ENCODE results near the gene HDAC4. TPM values are rescaled to one million over a fixed set of nuclear protein-coding genes. Genes with fewer than 3 reads are reported as not detected.

HDAC4 gene
- total RNA-seq, 1 donor: 28.3 TPM

DNA sequence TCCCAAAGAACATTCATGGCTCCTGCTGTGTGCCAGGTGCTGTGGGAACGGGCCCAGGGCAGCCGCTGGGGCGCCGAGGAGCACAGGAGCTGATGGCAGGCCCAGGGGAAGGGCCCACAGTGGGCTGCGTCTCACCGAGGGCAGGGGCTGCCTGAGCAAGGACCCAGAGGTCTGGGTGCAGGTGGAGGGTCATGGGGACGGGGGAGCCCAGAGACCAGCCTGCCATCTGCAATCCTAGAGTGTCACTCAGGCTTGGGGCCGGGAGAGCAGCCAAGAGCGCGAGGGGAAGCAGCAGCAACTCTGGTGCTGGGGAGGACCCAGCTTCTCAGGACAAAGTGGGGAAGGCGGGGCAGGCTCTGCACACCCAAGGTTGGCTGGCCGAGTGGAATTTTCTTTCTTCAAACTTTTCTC, 207.4 kb downstream of the HDAC4 start:
- TF ChIP-seq, protein P1, sequence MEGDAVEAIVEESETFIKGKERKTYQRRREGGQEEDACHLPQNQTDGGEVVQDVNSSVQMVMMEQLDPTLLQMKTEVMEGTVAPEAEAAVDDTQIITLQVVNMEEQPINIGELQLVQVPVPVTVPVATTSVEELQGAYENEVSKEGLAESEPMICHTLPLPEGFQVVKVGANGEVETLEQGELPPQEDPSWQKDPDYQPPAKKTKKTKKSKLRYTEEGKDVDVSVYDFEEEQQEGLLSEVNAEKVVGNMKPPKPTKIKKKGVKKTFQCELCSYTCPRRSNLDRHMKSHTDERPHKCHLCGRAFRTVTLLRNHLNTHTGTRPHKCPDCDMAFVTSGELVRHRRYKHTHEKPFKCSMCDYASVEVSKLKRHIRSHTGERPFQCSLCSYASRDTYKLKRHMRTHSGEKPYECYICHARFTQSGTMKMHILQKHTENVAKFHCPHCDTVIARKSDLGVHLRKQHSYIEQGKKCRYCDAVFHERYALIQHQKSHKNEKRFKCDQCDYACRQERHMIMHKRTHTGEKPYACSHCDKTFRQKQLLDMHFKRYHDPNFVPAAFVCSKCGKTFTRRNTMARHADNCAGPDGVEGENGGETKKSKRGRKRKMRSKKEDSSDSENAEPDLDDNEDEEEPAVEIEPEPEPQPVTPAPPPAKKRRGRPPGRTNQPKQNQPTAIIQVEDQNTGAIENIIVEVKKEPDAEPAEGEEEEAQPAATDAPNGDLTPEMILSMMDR (IDR thresholded peaks at IDR 0.05; ENCODE audit: insufficient read depth, low read length): no peak
- no peak for DNase-seq (ENCODE audit: low read depth)
- H3K4me3 ChIP-seq (ENCODE audit: low read depth, low read length): no peak overlapping the region

DNA sequence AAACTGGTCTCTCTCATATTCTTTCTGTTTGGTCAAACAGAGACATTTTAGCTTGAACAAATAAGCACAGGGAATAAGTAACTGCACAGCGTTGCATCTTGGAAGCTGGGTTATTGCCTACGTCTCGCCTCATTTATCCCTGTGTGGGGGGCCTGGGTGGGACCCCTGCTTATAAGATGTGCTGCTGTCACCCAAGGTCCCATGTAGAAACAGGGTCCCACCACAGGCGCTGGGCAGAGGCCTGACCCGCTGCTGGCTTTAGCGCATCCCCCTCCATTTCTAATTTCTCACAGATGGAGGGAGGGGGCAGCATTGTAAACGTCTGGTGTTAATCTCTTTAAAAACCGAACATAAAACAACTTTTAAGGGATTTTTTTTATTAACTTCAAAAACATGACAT, 207.8 kb downstream of the HDAC4 start:
- no peak for DNase-seq (ENCODE audit: low read depth)
- no peak overlapping the region for H3K4me3 ChIP-seq (ENCODE audit: low read depth, low read length)
- TF ChIP-seq, protein P1 (IDR thresholded peaks at IDR 0.05; ENCODE audit: insufficient read depth, low read length): no peak

DNA sequence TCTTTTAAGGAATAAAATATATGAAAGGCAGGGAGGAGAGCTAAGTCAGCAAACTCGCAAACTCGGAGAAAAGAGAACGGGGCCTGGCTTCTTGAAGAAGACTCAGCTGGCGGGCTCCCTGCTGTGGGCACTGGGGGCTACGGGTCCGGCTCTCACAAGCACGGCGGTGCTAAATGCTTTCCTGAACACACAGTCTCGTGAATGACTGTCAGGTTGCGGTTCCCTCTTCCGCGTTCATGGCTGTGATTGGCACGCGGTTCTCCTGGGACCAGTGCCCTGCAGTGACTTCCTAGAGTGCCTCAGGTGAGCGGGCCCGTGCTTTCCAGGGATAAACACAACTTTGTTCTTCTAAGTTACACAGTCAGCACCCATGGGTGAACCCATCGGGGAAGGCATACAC, 208.4 kb downstream of the HDAC4 start:
- no peak for DNase-seq (ENCODE audit: low read depth)
- TF ChIP-seq, protein P1 (IDR thresholded peaks at IDR 0.05; ENCODE audit: insufficient read depth, low read length): no peak
- H3K4me3 ChIP-seq (ENCODE audit: low read depth, low read length): no peak overlapping the region

DNA sequence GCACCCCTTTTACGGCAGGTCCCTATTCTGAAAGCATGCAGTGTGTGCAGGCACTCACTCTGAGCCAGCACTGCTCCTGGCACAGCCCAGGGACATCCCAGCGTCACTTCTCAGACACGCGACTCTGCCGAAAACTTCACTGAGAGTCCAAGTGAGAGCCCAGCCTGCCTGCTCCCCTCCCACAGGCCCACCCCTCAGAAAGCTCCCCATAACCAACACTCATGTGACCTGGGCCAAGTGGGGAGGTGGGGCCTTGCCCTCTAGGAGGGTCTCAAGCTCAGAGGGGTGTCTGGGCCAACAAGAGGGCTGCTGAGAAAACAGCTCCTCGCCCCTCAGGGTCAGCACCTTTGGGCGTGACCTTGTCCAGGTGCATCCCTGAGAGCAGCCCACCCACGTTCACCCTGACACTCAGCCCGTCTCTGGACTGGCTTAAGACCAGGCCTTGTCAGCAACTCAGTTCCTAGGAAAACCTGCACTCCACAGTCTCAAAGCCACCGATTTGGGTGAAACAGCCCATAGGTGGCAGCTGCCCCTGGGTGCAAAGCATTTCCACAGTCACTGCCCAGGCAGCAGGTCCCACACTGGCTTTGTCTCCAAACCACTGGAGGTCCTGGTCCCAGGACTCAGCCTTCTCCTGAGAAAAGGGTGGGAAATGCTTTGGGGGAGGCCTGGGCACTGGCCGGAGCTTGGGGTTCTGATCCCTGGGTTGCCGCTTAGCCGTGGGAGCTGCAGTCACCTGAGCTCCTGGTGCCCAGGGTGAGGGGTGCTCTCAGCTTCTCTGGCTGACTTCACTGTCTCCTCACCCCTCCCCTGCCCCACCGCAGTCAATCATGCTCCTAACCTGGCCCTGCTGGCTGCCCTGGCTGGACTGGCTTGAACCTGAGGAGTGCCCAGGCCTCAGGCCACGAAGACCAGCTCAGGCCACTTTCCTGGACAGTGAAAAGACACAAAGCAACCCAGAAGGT, 209.6 kb downstream of the HDAC4 start:
- no peak for DNase-seq (ENCODE audit: low read depth)
- TF ChIP-seq, protein P1 (IDR thresholded peaks at IDR 0.05; ENCODE audit: insufficient read depth, low read length): no peak
- H3K4me3 ChIP-seq (ENCODE audit: low read depth, low read length): no peak overlapping the region

GRCh38 chr2:239190361-239190760, 210.5 kb downstream of the HDAC4 start:
- no peak for DNase-seq (ENCODE audit: low read depth)
- H3K4me3 ChIP-seq (ENCODE audit: low read depth, low read length): no peak overlapping the region
- TF ChIP-seq, protein P1 (IDR thresholded peaks at IDR 0.05; ENCODE audit: insufficient read depth, low read length): no peak

GRCh38 chr2:239189711-239190131, 211.1 kb downstream of the HDAC4 start:
- no peak overlapping the region for H3K4me3 ChIP-seq (ENCODE audit: low read depth, low read length)
- TF ChIP-seq, protein P1 (IDR thresholded peaks at IDR 0.05; ENCODE audit: insufficient read depth, low read length): no peak

More at GRCh38 chr2:239189711-239190131, 211.1 kb downstream of the HDAC4 start:
- DNase-seq (ENCODE audit: low read depth): no peak

Measured in fibroblast of the aortic adventitia (primary cell).